GM12878 (cell line): ENCODE results near the gene ZNF83. TPM values are rescaled to one million over a fixed set of nuclear protein-coding genes. Genes with fewer than 3 reads are reported as not detected.

Source experiments
- ATAC-seq: fragments of 200-7000 bp; cut with Tn5 transposase; 3 replicates; pipeline ENCODE4 v1.9.1; 2020; ENCODE audit warnings: mild to moderate bottlenecking, moderate library complexity
- BruUV-seq: library from RNA; stranded (reverse); fragments of 400-500 nt; replicated peaks from 2 replicates; lab custom pipeline; 2021; lab: Mats Ljungman, UMichigan
- CTCF ChIA-PET: fragments of 300-600 bp; sonication (Branson Sonifier 250); formaldehyde crosslinking; extraction: SDS; loops from one replicate; lab custom pipeline; 2021; ENCODE audit warnings: inconsistent platforms; lab: Yijun Ruan, JAX
- POLR2A ChIA-PET: fragments of 350-600 bp; formaldehyde crosslinking; extraction: SDS; loops from one replicate; lab custom pipeline; 2021; ENCODE audit warnings: inconsistent platforms; lab: Charles Lee
- RAD21 ChIA-PET: fragments of 300-600 bp; sonication (Branson Sonifier 250); formaldehyde crosslinking; loops from one replicate; lab custom pipeline; 2023; ENCODE audit warnings: antibody characterized with exemption; ENCODE audit not compliant: unreplicated experiment; lab: Charles Lee
- SMC1A ChIA-PET: fragments of 300-600 bp; sonication (Branson Sonifier 250); formaldehyde crosslinking; loops from one replicate; lab custom pipeline; 2023; ENCODE audit not compliant: unreplicated experiment, uncharacterized antibody; lab: Charles Lee
- DNase-seq: peaks from one replicate; pipeline ENCODE4 v3.0.0-alpha.2; 2011; ENCODE audit warnings: low read depth, low spot score
- FAIRE-seq: peaks from 3 replicates; lab custom pipeline; 2011; peaks lifted over from hg19 to GRCh38; lab: Jason Lieb, UNC
- H2AFZ ChIP-seq: 2 replicates; pipeline ENCODE4 v1.6.0; 2011; ENCODE audit warnings: low read depth, low read length, control low read depth; ENCODE audit not compliant: control insufficient read depth
- H3K27ac ChIP-seq: 2 replicates; pipeline ENCODE4 v1.5.1; 2011; ENCODE audit warnings: control low read depth; ENCODE audit not compliant: control insufficient read depth, insufficient read depth
- H3K27me3 ChIP-seq, 2 experiments: replicated peaks in 1 of 2; 2 replicates each; pipeline versions ENCODE4 v1.6.0 to v1.6.1; 2011; ENCODE audit warnings: low read length in 1 of 2; ENCODE audit not compliant: control insufficient read depth in 2 of 2, insufficient read depth in 2 of 2
- H3K36me3 ChIP-seq, 2 experiments: 2 replicates each; pipeline ENCODE4 v1.5.1; 2011; ENCODE audit warnings: low read length in 1 of 2; ENCODE audit not compliant: control insufficient read depth in 2 of 2, insufficient read depth in 2 of 2
- H3K4me1 ChIP-seq: 2 replicates; pipeline ENCODE4 v1.6.1; 2011; ENCODE audit warnings: mild to moderate bottlenecking, low read length, moderate library complexity, mixed read lengths; ENCODE audit not compliant: control insufficient read depth, insufficient read depth
- H3K4me2 ChIP-seq: 2 replicates; pipeline ENCODE4 v1.6.0; 2011; ENCODE audit warnings: control low read depth; ENCODE audit not compliant: control insufficient read depth, insufficient read depth
- H3K4me3 ChIP-seq: fragments of 200-600 bp; sonication (generic); 2 replicates; pipeline ENCODE4 v1.5.1; 2016
- H3K79me2 ChIP-seq: 2 replicates; pipeline ENCODE4 v1.6.0; 2011; ENCODE audit warnings: low read length; ENCODE audit not compliant: control insufficient read depth, insufficient read depth
- H3K9ac ChIP-seq: 2 replicates; pipeline ENCODE4 v1.8.0; 2011; ENCODE audit warnings: low read length, control low read depth, mixed read lengths; ENCODE audit not compliant: control insufficient read depth, insufficient read depth
- H3K9me3 ChIP-seq: replicated peaks from 3 replicates; pipeline ENCODE4 v1.5.1; 2011; ENCODE audit warnings: mild to moderate bottlenecking, low read length; ENCODE audit not compliant: control insufficient read depth, insufficient read depth
- H4K20me1 ChIP-seq: 2 replicates; pipeline ENCODE4 v1.6.0; 2011; ENCODE audit not compliant: control insufficient read depth, insufficient read depth
- BCL3 ChIP-seq: IDR thresholded peaks from 2 replicates; pipeline ENCODE4 v1.6.1; 2011; ENCODE audit warnings: borderline replicate concordance, low read depth, mild to moderate bottlenecking, moderate library complexity, low read length; ENCODE audit not compliant: insufficient read depth, poor library complexity, severe bottlenecking
- FOS ChIP-seq: IDR thresholded peaks from 3 replicates; pipeline ENCODE4 v1.6.1; 2011; ENCODE audit warnings: borderline replicate concordance; ENCODE audit not compliant: insufficient read length; ENCODE audit errors: extremely low read depth
- KAT2A ChIP-seq: conservative IDR thresholded peaks from 2 replicates; pipeline ENCODE4 v1.6.1; 2011; ENCODE audit warnings: low read depth, low read length; ENCODE audit not compliant: control insufficient read depth
- MEF2B ChIP-seq: fragments of 450-650 bp; IDR thresholded peaks from 2 replicates; pipeline ENCODE4 v1.6.1; 2018; ENCODE audit warnings: mild to moderate bottlenecking, moderate library complexity; ENCODE audit not compliant: partially characterized antibody, poor library complexity, severe bottlenecking
- POLR2A ChIP-seq: IDR thresholded peaks from 2 replicates; pipeline ENCODE4 v1.6.1; 2011; ENCODE audit warnings: low read depth, mild to moderate bottlenecking, low read length
- PRDM15 ChIP-seq: fragments of 450-650 bp; formaldehyde crosslinking; IDR thresholded peaks from 2 replicates; pipeline ENCODE4 v1.4.0; 2020; ENCODE audit warnings: mild to moderate bottlenecking, moderate library complexity
- RUNX3 ChIP-seq: IDR thresholded peaks from 2 replicates; pipeline ENCODE4 v1.6.1; 2012; ENCODE audit warnings: low read length, inconsistent platforms
- SRF ChIP-seq, 2 experiments: IDR thresholded peaks; 2 replicates each; pipeline ENCODE4 v1.6.1; 2011; ENCODE audit warnings: low read depth in 2 of 2, low read length in 2 of 2, mild to moderate bottlenecking in 1 of 2, moderate library complexity in 1 of 2
- TCF3 ChIP-seq: IDR thresholded peaks from 2 replicates; pipeline ENCODE4 v1.6.1; 2012; ENCODE audit warnings: low read depth, mild to moderate bottlenecking, low read length, borderline replicate concordance; ENCODE audit not compliant: insufficient read depth
- WRNIP1 ChIP-seq: IDR thresholded peaks from 2 replicates; pipeline ENCODE4 v1.6.1; 2011; ENCODE audit warnings: low read depth, low read length, improper control_type of control experiment, borderline replicate concordance
- ZNF207 ChIP-seq: fragments of 450-650 bp; IDR thresholded peaks from 2 replicates; pipeline ENCODE4 v1.6.1; 2014; ENCODE audit warnings: antibody characterized with exemption, mild to moderate bottlenecking, borderline replicate concordance
- WGBS: methylation state at CpG from one replicate; pipeline ENCODE4 v1.1.6; 2016; ENCODE audit warnings: low lambda C conversion rate; ENCODE audit not compliant: insufficient replicate concordance, insufficient coverage; ENCODE audit errors: missing lambda C conversion rate; 5-methylcytosine and 5-hydroxymethylcytosine counted together
- in situ Hi-C: fragments of 300-500 bp; cut with MboI; formaldehyde crosslinking; loops from 9 replicates; pipeline ENCODE4 v1.14.3; 2018; ENCODE audit warnings: mixed read lengths
- intact Hi-C: fragments of 100-400 bp; cut with micrococcal nuclease; formaldehyde crosslinking; loops from one replicate; pipeline ENCODE4 v1.14.2; 2022; ENCODE audit not compliant: unreplicated experiment
- polyA plus RNA-seq, 11 experiments: library from polyadenylated mRNA; depleted of rRNA in 4 of 11; unstranded in 6 of 11; stranded (reverse) in 5 of 11; fragments of >200 nt; fragmentation: Nextera tagmentation in 4 of 11; fragmentation: Illumina TruSeq in 1 of 11; extraction: Ambion mirVana in 4 of 11; extraction: Trizol in 1 of 11; gene quantifications; 1 replicate in 1 of 11; 2 replicates in 10 of 11; pipeline versions ENCODE4 v1.2.1 to v1.2.3, GENCODE V29; 2011 to 2016; ENCODE audit warnings: inconsistent platforms in 2 of 11, missing spikeins in 2 of 11, low read depth in 1 of 11
- total RNA-seq, 4 experiments: library from RNA; depleted of rRNA in 3 of 4; stranded (reverse); fragments of >200 nt in 3 of 4; fragmentation: Illumina TruSeq in 1 of 4; extraction: Trizol in 1 of 4; gene quantifications; 2 replicates each; pipeline versions ENCODE4 v1.2.1 to v1.2.3, GENCODE V29; 2013 to 2021

ZNF83 gene
- total and polyA plus RNA-seq, 10 of the 15 experiments (the other 5 are each of a cell fraction or from before 2014, with no cell fraction given), result 9.9 to 90.1 (median 18.7) TPM

DNA sequence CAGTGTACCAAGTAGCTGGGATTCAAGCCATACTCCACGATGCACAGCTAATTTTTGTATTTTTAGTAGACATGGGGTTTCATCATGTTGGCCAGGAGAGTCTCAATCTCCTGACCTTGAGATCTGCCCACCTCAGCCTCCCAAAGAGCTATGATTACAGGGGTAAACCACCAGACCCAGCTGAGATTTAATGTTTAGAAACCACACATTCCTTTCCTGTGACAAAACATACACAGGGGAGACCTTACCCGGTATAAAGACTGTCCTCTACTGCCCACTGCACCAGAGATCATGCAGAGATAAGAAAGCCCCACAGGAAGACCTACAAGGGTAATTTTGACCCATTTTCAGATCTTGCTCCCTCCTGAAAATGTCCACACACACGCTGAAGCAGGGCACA lies 22.8 kb upstream of the ZNF83 start (continued):
- TF ChIP-seq PRDM15 (CRISPR knock-in tag) (no peak), KAT2A (no peak), SRF (IDR thresholded peaks at IDR 0.05; ENCODE audit: low read depth in 2 of 2, low read length in 2 of 2) (no peak), WRNIP1 (no peak), TCF3 (no peak), RUNX3 (no peak)

GRCh38 chr19:52659013-52659412 lies 20.9 kb upstream of the ZNF83 start:
- DNase-seq, result no peak
- FAIRE-seq, result no peak
- Histone ChIP-seq H3K4me2 (no peak overlapping the region), H3K4me3 (no peak overlapping the region), H4K20me1 (no peaks in the 10 kb centered on the region), H3K4me1 (no peaks in the 10 kb centered on the region), H2AFZ (no peak overlapping the region), H3K9ac (no peak overlapping the region), H3K27ac (no peak overlapping the region), H3K9me3 (no peaks in the 10 kb centered on the region; the same call in 2 of the 3 replicates), H3K79me2 (no peaks in the 10 kb centered on the region), H3K27me3 (no peaks in the 10 kb centered on the region), H3K36me3 (peaks cover 11 to 14% of the 10 kb centered on the region in 2 experiments; a peak in 3 of 4 replicates)
- no TSS peak for BruUV-seq
- RAD21 ChIA-PET, result no interaction called here
- TF ChIP-seq POLR2A (no peak), ZNF207 (no peak), BCL3 (no peak), FOS (no peak), MEF2B (no peak)
- in situ Hi-C loops, result no loop called here
- no peak for ATAC-seq
- intact Hi-C loops, result no loop called here
- SMC1A ChIA-PET, result no interaction called here
- POLR2A ChIA-PET, result interaction anchor here (0.6 kb wide), 2 partner anchors 80 to 375 kb away, joined by 4 to 6 read pairs; no protein-coding TSS in a partner anchor
- CTCF ChIA-PET, result no interaction called here
- 88% methylated on average over 12 of the region's 14 CpGs for WGBS
